Amygdala (tissue), 56 donors: ENCODE data around the gene CYP8B1.

Experiments
- DNase-seq, 56 donors: peaks; one replicate each; lab custom pipeline; 2025; lab: John Stamatoyannopoulos, UW

The CYP8B1 gene

DNA sequence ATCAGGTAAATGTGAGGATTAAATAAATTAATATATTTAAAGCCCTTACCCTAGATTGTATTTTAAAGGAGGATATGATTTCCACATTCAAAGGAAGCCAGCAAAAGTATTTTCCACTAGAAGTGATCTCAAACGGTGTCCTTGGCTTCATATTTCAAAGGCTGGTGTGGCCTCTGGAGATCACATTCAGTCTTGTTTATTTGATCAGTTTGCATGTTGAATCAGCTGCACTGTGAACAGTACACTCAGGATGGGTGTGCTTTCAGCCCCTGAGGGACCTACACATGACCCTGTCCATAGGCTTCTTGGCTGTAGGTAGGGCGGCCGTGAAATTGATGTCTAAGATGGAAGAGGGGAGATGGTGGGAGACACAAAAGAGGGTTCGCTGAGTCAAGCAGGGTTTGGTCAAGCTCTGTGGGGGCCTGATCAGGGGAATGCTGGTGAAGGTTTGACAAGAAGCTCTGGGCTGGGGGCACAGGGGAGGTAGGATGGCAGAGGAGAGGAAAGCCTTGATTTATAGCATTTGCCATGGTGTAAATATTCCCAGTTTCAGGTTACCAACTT, 21.9 kb downstream of the CYP8B1 start:
- no peak for DNase-seq

DNA sequence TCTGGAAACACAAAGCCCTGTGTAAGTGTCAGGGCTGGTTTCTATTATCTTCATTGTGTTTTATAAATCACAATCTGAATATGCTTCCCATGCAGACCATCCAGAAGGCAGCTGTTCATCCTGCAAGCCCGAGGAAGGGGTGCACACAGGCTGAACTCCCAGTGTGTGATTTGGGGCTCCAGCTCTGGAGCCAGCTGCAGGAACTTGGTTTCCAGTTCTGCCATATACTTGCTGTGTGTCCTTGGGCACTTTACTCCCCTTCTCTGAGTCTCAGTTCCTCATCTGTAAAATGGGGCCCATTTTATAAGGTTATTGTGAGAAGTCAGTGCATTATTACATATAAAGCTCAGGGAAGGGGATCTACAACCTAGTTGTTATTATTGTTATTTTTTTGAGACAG, 22.6 kb downstream of the CYP8B1 start:
- no peak for DNase-seq

DNA sequence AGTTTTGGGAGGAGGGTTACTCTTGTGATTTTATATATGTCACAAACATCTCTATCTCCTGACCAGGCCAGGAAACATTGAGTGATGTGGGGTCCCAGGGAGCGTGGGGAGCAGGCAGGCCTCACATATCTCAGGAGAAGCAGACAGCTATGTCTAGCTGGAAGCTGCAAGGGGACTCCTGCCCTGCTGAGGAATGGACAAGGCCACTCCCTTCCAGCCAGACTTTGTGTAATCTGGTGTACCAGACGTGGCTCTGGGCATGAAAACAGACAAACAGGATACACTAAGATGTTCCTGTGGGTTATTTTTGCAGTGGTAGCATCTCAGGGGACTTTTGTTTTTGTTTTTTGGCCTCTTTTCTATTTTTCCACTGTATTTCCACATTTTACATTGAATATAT, 23.2 kb downstream of the CYP8B1 start:
- DNase-seq, result no peak

DNA sequence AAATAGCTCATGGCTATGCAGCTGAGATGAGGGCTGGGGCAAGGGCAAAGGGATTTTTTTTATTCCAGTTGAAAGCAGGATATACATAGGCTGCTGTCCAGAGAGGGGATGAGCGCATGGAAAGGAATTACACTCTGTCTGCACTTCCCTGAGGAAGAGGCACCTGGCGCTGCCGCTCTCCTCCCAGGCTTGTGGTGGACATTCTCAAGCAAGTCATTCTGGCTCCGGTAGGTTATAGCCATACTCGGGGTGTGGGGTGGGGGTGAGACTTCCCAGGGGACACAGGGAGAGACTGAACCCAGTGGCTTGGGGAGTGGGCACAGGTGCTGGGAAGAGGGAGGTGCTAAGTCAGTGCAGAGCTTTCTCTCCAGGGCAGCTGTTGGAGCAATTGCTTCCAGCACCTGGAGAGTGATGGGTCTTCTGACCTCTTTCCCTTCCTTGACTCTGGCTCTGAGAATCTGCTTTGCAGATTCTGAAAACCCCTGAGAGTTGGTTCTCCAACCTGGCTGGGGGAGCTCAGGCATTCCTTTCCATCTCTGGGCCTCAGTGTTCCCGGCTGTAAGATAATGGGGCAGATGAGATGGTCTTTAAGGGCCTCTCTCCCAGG, 24.3 kb downstream of the CYP8B1 start:
- DNase-seq, result no peak

DNA sequence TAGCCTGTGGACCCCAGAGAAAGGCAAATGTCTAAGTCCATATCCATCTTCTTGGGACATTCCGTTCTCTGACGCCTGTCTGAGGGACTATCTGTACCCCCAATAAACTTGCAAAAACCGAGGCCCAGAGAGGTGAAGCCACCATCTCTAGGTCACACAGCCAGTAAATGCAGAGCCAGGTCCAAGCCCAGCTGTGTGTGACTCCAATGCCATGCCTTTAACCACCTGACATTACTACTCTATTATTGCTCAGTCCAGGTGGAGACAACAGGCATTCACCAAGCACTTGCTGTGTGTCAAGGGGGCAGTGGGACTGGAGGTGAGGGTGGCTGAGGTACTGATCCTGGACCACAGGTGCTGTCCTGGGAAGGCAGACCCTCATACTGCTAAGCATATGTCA, 25.4 kb downstream of the CYP8B1 start:
- no peak for DNase-seq

DNA sequence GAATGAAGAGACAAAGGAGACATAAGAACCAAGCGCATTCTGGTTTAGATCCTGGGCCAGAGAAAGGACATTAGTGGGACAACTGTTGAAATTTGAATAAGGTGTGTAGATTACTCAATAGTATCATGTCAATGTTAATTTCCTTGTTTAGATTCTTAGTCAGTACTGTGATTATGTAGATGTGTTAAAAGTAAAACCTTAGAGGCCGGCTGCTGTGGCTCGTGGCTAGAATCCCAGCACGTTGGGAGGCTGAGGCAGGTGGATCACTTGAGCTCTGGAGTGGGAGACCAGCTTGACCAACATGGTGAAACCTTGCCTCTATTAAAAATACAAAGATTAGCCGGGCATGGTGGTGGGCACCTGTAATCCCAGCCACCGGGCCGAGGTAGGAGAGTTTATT, 26.7 kb downstream of the CYP8B1 start:
- DNase-seq, result no peak

DNA sequence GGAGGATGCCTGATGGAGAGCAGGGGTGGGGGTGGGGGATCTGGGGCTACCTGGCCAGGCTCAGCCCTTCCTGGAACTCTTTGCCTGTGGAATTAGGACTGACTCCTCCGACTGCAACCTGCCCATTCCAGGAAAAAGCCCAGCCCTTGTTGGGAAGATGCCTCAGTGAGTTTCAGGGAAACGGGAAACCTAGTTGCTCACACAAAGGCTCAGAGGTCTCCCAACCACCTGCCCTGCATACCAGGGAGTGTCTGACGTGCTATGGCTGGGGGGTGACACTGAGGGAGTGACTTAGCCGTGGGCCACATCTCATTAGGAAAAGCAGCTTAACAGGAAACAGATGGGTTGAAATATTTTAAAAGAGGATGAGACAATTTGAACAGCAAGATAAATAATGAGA, 27.9 kb downstream of the CYP8B1 start:
- DNase-seq, result no peak

DNA sequence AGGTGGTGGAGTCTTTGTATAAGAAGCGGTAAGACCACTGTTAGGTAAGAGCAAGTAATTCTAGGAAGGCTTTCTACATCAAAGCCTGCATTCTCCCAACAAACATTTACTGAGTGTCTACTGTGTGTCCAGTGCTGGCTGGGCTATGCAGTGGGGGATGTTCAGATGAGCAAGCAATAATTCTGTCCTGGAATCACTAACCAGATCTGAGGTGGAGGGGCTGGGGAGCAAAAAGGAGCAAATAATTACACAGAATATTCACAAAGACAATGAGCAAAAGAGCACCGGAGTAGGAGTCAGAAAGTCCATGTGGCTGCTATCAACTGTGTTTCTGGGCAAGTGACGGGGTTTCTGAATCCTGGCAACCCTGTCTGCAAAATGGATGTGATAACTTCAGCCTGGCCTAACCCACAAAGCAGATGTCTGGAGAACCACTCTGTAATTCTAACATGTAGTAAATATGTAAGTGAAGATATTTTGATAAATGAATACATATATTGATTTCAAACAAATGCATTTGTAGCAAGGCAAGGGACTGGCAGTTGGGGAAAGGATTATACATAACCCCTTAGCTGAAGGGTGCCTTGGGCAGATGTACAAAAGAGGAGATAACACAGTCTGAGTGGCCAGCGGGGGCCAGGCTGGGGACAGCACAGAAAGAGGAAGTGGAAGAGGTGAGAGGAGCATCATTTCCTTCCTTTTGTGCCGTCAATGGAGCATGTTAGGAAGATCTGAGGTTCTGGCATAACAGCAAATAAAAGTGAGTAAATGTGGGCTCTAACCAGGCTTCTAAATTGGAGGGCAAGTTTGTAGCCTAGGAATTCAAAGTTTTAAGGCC, 28.8 kb downstream of the CYP8B1 start:
- DNase-seq, result peak in 18 of 56 donors; percentile 2 to 43 (median 14)

DNA sequence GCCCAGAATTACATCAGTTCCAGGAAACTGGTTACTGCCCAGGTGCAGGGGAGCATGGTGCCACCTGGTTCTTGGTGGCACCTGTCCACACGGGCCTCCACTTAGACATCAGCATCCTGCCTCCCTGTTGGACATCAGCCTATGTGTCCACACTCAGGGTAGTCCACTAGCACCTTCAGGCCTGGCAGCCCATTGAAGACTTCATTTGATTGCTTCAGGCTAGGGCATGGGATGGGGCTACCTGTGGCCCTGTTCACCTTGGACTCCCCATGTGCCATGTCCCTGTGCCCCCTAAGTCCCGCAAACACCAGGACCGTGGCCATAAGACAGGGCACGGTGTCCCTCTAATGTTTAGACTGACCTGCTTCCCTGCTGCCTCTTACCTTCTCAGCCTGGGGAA, 30.9 kb downstream of the CYP8B1 start:
- DNase-seq, result no peak

DNA sequence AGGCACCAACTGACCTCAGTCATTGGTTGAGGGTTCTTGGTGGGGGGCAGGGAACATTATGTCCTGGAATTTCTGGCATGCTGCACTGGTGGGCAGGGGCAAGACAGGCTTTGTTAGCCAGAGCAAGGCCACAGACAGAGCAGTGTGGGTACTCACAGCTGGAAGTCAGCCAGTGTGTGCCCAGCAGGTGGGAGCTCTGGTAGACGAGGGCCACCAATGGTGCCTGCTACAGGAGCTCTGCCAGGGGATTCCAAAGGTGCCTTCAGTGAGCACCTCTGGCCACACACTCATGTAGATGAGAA, 31.3 kb downstream of the CYP8B1 start:
- no peak for DNase-seq

DNA sequence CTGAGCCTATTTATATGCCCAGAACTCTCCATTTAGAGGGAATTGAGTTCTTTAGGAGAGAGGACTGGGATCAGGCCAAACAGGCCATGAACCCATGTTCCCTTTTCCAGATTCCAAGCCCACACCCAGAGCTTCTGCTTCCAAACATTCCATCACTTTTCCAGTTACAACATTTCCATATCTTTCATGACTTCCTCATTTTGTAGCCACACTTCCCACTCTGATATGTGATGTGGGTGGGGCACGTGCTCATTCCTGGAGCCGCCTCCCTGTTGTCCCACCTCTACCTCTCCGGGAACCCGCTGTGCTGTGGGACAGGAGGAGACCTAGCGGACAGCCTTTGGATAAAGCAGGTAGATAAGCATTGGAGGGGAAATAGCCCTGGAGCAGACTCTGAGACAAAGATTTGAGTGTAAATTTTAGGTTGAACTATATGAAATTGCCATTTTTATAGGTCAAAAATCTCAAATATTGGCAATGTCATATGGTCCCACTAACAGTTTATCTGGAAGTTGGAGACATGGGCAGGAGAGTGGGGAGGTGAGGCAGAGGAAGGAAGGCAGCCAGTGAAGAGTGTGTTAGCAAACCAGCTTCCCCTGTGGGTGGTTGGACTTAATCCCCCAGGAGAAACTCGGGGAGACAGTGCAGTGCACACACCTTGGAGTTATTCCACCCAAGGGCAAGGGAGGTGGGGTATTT, 31.8 kb downstream of the CYP8B1 start:
- no peak for DNase-seq

DNA sequence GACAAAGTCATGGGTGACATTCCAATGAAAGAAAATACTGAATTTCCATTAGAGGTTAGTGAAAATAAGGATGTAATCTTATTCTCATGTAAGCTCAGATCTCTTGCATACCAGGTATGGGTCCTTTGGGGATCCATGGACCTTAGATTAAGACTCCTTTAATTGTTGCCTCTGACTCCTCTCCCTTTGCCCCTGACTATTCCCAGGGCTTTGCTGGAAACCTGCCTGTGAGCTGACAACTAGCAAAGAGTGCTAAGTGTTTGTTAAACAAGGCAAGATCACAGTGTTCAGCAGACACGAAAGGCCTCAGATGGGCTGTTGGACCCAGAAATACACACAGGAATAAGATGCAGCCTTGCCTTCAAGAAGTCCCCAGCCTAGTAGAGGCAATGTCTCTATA, 34.3 kb downstream of the CYP8B1 start:
- no peak for DNase-seq

DNA sequence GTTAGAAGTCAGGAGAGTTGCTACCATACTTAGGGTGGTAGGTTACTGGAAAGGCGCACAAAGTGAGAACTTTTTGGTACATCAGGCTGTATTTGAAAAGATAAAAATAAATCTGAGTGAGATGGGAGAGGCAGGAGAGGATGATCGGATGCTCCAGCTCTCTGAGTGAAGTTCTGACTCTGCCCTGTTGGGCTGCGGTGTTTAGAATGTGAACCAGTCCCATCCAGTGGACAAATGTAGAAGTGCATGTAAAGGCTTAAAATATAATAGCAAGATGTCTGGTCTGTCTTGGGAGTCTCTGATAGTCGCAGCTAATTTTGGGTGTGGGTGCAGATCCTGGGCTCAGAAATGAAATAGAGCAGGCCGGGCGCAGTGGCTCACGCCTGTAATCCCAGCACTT, 36.1 kb downstream of the CYP8B1 start:
- DNase-seq, result peak in 24 of 56 donors; percentile 3 to 69 (median 16)

DNA sequence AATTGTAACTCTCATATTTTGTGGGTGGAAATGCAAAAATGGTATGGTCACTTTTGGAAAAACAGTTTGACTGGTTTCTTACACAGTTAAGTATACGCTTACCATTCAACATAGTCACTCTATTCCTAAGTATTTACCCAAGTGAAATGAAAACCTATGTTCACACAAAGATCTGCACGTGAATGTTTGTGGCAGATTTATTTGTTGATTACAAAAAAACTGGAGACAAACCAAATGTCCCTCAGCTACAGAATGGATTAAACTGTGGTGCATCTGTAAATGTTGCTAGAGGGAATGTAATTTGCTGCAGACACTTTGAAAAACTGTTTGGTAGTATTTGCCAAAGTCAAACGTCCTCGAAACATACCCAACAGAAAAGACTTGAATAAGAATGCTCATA, 37.1 kb downstream of the CYP8B1 start:
- DNase-seq, result no peak

DNA sequence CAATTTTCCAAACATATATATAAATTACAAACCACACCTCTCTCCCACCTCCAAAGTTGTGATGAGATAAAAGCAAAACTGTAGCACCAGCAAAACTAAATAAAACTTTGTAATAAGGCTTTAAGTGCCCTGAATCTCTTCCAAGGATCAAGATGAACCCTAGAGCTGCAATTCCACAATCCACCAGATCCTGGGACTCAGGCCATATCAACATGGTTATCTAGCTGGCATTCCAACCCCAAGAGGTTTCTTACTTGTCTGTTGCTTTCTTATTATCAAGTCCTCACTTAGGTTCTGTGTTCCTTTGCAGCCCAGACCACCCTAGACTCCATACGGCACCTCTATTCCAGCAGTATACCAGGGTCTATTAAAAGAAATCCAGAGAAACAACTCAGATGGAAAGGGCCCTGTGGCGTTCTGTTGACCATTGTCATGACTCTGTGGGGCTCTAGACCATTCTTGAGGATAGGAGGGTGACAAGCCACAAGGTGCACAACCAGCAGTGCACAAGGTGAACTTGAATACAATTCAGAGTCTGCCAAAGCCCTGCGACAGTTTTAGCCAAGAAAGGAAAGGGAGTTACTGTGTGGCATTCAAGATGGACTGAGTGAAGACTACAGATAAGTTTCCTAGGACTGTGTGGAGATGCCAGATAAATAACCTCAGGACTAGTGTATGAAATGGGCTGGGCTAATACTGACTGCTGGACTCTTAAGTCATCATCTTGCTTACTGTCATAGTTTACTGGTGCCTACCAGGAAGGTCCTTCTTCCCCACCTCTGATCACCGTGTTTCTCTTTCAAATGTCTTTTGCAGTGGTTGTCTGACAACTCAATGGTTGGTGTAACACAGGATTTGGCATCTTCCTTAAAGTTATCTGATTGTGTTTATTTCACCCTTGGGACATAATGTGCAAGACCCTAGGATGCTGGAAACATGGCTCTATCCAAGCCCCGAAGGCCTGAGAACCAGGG, 39.2 kb downstream of the CYP8B1 start:
- no peak for DNase-seq

DNA sequence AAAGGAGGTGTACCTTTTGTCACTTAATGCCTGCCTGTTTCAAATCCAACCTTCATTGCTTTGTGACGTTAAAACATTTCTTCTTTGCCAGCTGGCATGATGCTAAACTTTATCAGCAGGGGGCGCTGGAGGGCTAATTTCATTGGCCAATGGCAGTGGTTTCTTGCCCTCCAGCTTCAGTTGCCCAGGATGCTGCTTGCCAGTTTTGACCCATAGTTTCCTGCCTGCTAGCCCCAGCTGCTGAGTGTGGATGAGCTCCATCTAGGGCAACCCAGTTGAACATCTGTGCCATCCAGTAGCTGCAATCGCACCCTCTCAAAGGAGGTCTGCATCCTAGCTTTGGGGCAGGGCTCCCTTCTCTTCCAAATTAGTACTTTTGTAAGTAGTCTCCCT, 44.4 kb downstream of the CYP8B1 start:
- peak in 48 of 56 donors; percentile 5 to 85 (median 40) for DNase-seq

DNA sequence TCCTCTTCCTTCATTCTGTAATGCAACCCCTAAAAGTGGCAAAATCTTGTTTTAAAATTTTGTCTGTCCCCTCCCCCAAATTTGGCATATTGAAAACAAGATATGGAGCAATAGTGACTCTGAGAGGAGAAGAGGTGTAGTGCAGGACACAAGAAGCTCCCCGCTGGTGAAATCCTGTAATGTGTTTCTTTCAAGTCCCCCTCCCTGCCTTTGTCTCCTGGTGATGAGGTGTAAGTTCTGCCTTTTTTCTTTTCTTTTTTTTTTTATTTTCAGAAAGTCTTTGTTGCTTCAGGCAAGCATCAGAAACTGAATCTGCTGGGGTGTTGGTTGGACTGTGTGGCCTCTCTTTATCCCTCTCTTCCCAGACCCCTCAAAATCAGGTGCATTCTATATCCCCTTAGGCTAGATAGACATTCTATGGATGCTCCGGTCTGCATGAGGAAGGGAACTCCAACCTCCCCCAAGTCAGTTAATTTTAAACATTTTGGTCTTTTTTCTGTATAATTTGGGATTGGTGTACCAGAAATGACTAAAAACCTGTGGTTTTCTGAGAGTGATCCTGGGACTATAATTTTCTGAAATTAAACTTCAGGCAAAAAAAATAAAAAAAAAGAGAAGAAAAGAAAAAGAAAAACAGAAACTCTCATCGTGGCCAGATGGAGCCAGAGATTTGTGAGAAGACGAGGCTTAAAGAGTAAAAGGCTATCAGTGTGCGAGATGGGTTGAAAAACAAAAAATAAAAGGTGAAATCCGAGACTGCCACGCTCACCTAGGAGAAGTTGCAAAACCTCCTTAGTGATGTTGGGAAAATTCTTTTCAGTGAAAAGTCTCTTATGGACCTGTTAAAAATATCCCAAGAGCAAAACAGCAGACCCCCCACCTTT, 45.0 kb downstream of the CYP8B1 start:
- DNase-seq, result no peak

DNA sequence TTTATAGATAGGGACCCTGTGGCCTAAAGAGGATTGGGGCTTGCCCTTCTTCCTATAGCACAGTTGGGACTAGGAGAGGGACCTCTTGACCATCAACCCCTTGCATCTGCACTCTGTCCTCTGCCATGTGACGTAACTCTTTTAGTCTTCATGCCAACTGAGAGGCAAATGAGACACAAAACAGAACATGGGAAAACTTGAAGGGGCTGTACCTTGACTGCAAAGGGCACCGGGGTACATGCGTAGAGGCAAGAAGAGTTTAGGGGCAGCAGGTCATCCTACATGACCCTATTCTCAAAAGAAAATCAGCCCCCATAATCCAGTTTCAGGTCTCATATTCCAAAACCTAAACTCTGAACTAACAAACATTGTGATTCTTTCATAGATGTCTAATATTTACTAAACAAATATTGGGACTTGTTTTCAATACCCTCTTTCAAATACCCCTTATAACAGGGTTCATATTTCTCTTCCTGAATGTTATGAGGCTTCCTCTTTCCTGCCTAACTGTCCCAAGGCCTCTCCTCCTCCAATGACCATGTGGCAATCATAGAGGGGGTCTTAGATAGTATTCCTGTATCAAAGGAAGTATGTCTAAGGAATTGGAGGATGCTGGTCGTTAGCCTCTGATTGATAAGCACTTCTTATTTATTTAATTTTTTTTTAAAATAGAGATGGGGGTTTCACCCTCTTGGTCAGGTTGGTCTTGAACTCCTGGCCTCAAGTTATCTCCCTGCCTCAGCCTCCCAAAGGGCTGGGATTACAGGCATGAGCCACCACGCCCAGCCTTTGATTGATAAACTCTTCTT, 45.8 kb downstream of the CYP8B1 start:
- no peak for DNase-seq
